Stimulated activated CD8-positive, alpha-beta memory T cell treated with anti-CD3 and anti-CD28 coated beads, Interleukin-15, amount 100 ng/mL, for 4 hours (primary cell): ENCODE measurements around the gene PPT2.

Source experiments
- DNase-seq, 2 donors: peaks; one replicate each; pipeline ENCODE4 v3.0.0-alpha.2; 2020; ENCODE audit warnings: low read depth in 2 of 2

The PPT2 gene, protein sequence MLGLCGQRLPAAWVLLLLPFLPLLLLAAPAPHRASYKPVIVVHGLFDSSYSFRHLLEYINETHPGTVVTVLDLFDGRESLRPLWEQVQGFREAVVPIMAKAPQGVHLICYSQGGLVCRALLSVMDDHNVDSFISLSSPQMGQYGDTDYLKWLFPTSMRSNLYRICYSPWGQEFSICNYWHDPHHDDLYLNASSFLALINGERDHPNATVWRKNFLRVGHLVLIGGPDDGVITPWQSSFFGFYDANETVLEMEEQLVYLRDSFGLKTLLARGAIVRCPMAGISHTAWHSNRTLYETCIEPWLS

DNA sequence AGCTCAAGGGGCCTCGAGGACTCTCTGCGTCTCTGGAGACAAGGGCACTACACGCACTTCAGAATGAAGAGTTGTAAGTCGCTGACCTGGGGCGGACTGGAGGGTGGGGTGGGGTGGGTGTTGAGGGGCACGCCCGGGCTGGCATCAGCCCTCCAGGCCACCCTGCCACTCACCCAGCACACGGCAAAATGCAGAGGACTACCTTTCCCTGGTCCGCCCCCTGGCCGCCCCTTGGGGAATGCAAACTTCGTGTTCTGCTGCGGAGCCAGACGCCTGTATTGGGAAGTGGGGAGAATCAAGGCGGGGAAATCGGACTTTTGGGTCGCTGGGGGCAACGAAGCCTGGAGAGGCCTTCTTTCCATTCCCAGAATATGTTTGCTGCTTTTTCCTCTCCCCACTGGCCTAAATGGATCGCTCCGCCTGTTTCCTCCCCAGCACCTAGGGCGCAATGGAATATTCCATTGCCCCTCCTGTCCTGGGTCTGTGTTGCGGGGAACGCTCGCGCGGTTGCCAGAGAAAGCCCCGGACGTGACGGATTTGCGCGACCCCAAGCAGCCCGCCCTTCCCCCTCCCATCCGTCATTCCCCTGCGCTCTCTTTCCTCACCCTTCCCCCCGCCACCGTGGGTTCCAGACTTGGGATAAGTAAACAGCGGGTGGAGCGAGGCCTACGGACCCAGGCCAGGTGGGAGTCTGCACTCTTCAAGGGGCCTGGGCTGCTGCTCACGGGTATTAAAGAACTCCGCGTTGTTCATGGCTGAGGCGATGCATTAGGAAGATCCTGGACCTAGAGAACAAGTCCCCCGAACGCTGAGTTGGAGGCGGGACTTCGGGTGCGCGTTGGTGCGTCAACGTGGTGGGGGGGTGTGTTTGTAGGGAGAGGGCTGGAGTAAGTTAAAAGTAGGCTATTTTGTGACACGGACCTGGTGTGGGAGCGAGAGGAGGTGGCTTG is at the start of gene PPT2:
TSS of gene PPT2 (plus strand) at position 578 of the 950 bp plus-strand sequence. CDS start 454 bp downstream, outside the sequence.
- DNase-seq, result peak; percentile 48 to 60

DNA sequence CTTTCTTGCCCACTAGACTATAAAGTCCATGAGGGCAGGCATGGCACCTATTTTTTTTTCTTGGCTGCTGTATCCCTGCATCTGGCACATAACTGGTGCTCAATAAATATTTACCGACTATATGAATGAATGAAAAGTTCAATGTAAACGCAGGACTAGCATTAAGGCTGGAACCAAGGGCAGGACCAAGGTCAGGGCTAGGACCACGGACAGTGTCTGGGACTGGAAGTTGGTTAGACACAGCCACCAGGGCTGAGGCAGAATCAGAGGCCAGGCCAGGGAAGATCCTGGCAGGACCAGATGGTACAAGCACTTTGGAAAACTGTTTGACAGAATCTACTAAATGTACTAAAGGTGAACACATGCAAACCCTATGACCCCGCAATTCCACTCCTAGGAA is 48.5 kb upstream of the PPT2 start:
- no peak for DNase-seq

- DNase-seq, result no peak
Observed at GRCh38 chr6:32107406-32107805, 46.5 kb upstream of the PPT2 start.

- no peak for DNase-seq
Observed at GRCh38 chr6:32108094-32108627, 45.8 kb upstream of the PPT2 start.

- DNase-seq, result no peak
Observed at GRCh38 chr6:32108727-32109113, 45.2 kb upstream of the PPT2 start.

GRCh38 chr6:32109114-32109764 is 44.7 kb upstream of the PPT2 start, which contains the start of gene TNXB:
Gene TNXB (minus strand): TSS chr6:32109338. CDS start chr6:32098198, 11,140 bp downstream.
- DNase-seq, result no peak

- no peak for DNase-seq
Observed at GRCh38 chr6:32109765-32110160, 44.2 kb upstream of the PPT2 start.

GRCh38 chr6:32110632-32111031 is 43.3 kb upstream of the PPT2 start:
- no peak for DNase-seq

- no peak for DNase-seq
Observed at GRCh38 chr6:32111424-32112066, 42.4 kb upstream of the PPT2 start.

DNA sequence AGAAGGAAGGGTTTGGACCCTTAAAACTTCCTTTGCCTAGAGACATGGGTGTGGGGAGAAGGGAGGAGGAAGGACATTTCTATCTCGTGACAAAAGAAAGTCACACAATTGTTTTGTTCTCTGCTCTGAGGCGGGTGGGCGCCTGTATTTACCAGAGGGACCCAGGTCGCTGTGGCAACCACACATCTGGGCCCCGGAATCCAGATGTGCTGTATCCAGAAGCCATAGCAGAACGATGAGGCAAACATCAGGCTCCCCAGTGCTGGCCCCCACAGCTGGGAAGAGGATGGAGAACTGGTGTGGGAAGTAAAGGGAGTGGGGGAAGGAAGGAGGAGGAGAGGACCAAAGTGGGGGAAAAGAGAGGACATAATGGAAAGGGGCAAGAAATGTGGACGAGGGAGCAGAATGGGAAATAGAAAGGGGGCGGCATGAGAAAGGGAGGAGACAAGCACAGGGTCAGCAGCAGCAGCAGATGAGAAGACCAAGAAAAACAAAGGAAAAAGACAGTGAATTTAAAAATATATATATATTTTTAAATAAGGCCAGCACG is 41.4 kb upstream of the PPT2 start:
- DNase-seq, result no peak

DNA sequence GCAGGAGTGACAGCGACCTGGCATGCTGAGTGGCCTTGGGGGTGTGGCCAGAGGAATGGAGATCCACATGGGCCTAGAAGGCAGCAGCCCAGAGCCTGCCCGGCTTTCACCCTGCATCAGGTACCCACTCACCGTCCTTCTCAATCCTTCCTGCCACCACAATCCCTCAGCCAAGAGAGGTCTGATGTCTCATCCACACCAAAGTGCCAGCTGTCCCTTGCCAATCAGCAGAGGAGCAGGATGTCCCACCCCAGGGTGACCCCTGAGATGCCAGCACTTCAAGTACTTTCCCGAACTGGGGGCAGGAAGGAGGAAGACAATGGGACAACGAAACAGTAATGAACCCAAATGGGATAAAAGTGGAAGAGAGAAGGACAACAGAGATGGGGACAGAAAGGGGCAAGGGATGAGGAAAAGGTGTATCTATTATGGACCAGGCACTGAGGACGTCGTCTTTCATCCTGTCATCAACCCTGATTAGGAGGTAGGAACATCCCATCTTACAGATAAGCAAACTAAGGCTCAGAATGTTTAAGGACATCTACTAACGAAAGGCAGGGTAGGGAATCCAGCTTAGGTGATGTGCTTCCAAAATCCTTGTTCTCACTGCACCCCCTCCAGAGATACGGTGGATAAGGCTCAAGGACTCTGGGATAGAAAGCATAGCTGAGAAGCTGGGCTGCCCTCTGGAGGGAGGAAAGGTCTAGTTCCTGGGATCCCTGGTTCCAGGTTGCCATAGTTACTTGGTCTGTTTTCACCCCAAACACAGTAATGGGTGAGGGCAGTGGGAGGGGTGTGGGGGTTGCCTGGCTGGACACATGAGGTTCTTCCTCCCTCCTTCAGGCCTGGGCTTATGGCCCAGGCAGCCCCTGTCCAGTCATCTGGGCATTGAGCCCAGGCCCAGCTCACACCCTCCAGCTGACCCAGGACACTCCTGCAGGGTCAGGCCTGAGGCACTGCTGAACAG is 40.3 kb upstream of the PPT2 start:
- no peak for DNase-seq

DNA sequence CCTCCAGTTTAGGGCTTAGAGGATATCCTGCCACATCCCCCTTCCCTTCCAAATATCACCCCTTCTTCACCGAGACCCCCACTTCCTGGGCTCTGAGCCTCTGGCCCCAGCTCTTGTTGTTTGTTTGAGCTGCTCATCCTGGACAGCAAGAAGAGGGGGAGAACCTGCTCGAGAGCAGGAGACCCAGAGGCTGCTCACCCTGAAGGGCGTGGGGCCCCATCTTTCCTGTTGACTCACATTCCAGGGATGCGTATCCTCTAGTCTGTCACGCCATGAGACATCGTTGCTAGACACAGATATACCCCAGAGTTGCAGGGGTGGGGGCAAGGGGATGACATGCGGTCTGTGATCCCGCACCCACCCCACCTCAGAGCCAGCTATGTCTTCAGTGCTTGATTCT is 39.1 kb upstream of the PPT2 start:
- DNase-seq, result no peak

DNA sequence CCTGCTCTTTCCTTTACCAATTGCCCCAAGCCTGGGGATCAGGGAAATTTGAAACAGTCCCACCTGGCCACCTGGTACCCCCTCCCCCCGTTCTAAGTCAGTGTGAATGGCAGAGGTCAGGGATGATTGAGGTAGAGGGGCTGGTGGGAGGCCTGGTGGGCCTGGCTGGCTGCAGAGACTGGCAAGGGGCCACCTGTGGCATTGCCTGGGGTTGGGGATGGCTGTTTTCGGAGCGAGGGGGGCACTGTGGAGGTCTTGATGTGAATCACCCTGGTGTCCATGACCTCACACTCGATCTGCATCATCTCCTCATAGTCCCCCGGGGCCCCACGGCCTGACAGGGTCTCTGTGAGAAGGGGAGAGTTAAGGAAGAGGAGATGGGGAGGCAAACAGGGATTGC is 38.3 kb upstream of the PPT2 start:
- DNase-seq, result no peak

GRCh38 chr6:32116674-32117073 is 37.3 kb upstream of the PPT2 start:
- DNase-seq, result no peak

GRCh38 chr6:32117461-32117860 is 36.5 kb upstream of the PPT2 start:
- DNase-seq, result no peak

DNA sequence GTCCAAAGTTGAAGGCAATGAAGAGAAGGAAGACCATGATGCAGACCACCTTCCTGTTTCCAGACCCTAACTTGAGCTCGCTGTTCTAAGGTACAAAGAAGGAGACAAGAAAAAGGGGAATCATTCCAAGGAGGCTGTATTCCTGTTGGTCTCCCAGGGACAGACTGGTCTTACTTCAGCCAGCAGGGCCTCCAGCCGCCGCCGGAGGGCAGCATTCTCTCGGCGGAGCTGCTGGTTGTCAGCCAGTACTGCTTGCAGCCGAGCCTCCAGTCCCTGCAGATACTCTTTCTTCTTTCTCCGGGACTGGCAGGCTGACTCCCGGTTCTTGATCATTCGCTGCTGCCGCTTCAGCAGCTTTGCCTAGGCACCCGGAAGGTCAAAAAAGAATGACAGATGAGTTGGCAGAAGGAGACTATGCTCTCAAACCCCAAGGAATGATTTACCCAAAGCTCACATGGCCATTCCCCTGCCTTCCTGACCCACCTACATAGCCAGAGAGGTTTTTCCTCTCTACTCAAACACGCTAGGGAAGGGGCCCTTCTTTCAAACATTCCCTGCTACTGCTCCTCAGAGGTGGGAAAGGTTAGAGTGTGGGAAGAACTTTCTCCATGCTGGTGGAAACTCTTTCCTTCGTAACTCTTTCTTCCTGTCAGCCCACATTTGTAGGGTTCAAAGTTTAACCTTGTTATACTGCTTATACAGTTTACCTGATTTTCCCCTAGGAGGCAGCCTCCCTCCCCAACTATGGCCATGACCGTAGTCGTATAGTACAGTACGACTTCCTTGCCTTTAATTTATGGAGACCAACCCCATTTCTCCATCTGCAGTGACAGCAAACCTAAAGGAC is 34.9 kb upstream of the PPT2 start:
- DNase-seq, result peak in 1 of 2 donors; percentile 47

- no peak for DNase-seq
Observed at GRCh38 chr6:32120573-32121059, 33.3 kb upstream of the PPT2 start.

DNA sequence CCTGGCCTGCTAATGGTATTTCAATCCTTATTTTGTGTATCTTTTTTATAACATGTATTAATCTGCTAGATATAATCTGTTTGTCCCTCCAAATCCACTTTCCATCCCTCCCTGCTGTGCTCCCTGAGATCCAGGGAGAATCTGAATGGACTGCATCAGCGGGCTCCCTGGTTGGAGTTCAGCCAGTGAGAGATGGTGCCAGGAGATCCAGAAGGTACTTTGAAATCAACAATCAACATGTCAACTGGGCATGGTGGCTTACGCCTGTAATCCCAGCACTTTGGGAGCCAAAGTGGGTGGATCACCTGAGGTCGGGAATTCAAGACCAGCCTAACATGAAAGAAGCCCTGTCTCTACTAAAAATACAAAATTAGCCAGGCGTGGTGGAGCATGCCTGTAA is 30.3 kb upstream of the PPT2 start:
- no peak for DNase-seq

GRCh38 chr6:32126880-32127279 is 27.1 kb upstream of the PPT2 start:
- DNase-seq, result no peak
